GM18519 (cell line): ENCODE results near the gene VPS4A.
"Not testable (repeated sequence)": the region's sequence is repeated elsewhere in the genome, so short reads cannot be mapped to it uniquely, and the experiment has no call there.

Experiments
- ATAC-seq: cut with Tn5 transposase; IDR thresholded peaks from one replicate; pipeline ENCODE4 v1.9.1; 2021; ENCODE audit warnings: mild to moderate bottlenecking, moderate library complexity; ENCODE audit not compliant: unreplicated experiment, low FRiP score

VPS4A gene

DNA sequence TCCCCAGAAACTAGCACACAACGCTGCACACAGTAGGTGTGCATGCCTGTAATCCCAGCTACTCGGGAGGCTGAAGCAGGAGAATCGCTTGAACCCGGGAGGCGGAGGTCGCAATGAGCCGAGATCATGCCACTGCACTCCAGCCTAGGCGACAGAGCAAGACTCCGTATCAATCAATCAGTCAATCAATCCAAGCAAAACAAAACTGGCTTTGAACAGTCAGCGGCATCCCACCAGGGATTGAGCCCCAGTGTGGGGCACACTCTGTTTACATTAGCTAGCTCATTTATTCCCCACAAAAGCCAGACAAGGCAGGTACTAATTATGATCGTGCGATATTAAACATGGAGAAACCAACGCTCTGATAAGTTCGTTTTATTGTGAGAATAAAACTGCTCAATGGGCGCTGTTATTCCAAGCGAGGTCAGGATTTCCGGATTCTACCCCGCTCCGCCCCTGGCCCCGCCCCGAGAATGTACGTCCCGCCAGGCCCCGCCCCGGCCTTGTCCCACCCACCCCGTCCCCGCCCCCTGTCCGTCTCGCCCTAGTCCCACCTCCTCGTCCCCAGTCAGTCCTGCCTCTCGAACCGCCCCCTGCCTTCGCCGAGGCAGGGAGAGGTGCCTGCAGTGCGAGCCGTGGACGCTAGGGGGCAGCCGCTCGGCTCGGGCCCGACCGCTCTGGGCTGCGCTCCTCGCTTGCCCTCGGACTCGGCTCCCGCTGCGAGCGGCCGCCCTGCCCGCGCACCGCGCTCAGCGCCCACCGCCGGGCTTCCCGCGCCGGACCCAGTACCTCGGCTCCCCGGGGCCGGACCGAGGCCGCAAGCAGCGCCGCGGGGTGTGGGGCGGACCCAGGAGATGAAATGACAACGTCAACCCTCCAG, at the start of gene VPS4A:
Gene VPS4A (plus strand): TSS at position 698 of the 880 bp plus-strand sequence. CDS start 162 bp downstream, at position 860.
- peak; percentile 89 for ATAC-seq

- no peak for ATAC-seq
Observed at GRCh38 chr16:69266334-69267063, 44.7 kb upstream of the VPS4A start.

DNA sequence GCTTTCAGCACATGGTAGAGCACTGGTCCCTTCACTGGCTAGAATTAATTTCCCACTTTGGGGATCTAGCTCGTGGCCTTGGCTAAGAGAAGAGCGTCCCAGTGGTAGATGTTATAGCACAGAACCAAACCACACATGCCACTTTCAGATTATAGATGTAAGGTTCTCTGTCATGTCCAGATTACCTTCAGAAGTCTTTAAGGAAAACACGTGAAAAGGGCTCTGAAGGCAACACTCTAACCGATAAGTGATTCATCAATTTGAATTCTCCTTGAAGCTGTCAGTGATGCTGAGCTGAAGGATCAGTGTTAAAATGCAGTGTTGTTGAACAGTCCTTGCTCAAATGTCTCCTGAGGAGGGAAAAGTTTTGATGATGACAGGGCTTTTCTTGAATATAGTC, 43.5 kb upstream of the VPS4A start:
- ATAC-seq, result no peak

- ATAC-seq, result no peak
Observed at GRCh38 chr16:69270395-69270794, 40.8 kb upstream of the VPS4A start.

DNA sequence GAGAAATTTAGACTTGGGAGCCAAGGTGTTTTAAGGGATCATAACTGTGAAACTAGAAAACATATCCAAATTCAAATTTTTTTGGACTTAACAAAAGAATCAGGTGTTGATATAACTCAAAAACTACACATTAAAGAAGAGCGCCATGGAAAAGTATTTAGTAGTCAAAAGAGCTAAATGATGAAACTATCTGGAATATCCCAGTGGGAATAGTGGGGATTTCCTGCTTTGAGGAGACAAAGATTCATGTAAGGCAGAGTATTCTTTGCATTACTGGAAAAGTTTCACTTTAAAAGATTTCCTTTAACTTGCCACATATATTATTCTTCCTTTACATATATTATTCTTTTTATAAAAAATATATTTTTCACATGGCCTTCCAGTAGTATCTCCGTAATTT, 40.3 kb upstream of the VPS4A start:
- ATAC-seq, result no peak

GRCh38 chr16:69273009-69273408, 38.1 kb upstream of the VPS4A start:
- no peak for ATAC-seq

DNA sequence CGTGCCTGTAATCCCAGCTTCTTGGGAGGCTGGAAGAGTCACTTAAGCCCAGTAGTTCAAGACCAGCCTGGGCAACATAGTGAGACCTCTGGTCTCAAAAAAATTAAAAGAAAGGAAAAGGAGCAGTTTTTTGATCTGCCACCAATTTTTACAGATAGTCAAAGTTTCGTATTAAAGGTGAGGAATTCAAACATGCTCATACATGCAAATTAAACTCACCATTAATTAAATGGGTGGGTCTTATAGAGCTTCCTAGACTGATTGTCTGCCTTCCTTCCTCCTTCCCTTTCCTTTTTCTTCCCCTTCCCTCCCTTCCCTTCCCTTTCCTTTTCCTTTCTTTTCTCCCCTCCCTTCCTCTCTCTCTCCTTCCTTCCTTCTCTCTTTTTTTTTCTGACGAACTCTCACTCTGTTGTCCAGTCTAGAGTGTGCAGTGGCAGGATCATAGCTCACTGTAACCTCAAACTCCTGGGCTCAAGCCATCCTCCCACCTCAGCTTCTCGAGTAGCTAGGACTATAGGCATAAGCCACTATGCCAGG, 36.4 kb upstream of the VPS4A start:
- ATAC-seq, result no peak

DNA sequence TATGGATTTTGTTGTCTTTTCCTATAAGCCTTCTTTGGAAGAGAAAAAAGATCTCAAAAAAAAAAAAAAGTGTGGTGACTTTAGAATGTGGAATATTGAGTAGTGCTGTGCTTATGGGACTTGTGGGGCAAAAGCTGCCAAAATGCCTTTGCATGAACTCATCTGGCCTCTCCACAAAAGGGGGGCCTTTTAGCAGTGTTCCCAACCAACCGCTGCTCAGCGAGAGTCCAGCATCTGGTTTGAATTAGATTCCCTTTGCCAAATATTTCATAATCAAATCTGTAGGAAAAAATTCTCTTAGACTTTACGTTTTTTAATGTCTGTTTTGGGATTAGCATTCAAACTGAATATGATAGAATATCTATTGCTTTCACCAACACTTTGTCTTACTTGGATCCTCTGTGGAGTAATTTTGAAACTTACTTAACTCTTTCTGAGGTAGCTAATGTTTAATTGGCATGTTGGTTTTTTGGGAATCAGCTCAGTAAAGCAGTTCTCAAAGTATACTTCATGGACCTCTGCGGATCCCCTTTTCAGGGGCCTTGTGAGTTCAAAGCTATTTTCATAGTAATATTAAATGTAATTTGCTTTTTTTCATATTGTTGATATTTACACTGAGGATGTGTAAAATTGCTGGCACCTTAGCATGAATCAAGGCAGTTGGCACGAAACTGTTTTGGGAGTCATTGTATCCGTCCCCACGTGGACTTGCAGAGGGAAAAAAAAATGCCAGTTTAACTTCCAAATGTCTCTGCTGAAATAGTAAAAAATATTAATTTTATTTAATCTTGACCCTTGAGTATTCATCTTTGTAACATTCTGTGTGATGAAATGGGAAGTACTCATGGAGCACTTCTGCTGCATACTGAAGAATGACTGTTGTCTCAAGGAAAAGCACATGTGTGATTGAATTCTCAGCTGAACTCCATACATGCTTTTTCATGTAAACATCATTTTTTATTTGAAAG, 34.7 kb upstream of the VPS4A start:
- no peak for ATAC-seq

DNA sequence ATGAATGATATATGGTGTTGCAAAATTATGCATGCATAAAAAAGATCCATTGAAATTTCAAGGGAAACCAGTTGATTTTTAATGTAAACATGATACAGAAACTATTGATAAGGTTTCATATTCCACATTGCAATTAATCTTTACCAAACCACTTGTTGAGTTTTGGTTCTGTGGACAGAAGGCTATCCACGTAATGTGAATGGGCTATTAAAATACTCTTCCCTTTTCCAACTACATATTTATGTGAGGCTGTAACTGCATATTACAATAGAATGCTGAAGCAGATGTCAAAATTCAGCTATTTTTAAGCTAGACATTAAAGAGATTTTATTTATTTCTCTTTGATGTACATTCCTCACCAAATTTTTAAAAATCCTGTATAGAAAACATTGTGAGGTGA, 33.7 kb upstream of the VPS4A start:
- no peak for ATAC-seq

DNA sequence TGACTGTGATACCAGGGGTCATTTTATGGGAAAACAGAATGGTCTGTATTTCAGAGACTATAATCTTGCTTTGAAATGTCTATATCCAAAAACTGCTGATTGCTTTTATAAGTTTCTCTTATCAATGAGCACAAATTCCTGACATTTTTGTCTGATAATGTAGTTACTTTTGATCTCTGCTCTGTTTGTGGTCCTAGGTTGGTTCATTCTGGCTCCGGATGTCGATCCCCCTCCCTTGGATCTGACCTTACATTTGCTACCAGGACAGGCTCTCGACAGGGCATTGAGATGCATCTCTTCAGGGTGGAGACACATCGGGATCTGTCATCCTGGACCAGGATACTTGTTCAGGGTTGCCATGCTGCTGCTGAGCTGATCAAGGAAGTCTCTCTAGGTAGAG, 27.3 kb upstream of the VPS4A start:
- ATAC-seq, result no peak

- ATAC-seq, result no peak
Observed at GRCh38 chr16:69285240-69285639, 25.9 kb upstream of the VPS4A start.

DNA sequence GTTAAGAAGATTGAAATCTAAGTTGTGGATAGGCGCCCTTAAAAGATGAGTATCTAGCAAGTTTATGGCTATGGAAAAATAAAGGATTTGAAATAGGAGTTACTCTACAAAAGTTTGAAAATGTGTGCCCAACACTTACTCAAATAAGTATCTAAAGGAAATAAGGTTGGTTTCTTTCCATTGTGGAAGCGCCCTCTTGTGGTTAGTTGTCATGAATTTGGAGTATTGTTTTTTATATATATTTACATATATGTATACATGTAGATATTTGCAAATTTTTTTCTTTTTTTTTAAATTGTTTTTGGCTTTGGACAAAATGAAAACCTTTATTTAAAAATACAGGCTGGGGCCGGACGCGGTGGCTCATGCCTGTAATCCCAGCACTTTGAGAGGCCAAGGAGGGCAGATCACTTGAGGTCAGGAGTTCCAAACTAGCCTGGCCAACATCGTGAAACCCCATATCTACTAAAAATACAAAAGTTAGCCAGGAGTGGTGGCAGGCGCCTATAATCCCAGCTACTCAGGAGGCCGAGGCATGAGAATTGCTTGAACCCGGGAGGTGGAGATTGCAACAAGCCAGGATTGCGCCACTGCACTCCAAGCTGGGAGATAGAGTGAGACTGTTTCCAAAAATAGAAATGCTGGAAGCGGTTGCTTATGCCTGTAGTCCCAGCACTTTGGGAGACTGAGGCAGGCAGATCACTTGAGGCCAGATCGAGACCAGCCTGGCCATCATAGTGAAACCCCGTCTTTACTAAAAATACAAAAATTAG, 24.0 kb upstream of the VPS4A start:
- no peak for ATAC-seq

- ATAC-seq, result not testable (repeated sequence)
Observed at GRCh38 chr16:69291657-69292056, 19.5 kb upstream of the VPS4A start.

DNA sequence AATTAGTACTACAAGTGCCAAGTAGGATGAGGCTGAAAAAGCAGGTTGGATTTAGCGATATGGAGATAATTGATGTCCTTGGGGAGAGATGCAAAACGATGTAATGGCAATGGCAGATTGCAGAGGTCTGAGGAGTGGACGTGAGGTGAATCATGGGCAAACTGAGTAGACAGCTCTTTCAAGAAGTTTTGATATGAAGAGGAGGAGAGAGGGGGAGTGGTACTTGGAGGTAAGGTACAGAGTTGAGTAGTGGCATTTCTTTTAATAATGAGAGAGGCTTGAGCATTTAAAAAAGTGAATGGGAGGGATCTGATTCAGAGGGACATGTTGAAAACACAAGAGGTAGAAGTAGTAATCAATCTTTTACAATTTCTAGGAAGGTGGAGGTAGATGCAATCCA, 17.7 kb upstream of the VPS4A start:
- ATAC-seq, result no peak

GRCh38 chr16:69294051-69294450, 17.1 kb upstream of the VPS4A start:
- ATAC-seq, result no peak

GRCh38 chr16:69296771-69297170, 14.4 kb upstream of the VPS4A start:
- ATAC-seq, result not testable (repeated sequence)

DNA sequence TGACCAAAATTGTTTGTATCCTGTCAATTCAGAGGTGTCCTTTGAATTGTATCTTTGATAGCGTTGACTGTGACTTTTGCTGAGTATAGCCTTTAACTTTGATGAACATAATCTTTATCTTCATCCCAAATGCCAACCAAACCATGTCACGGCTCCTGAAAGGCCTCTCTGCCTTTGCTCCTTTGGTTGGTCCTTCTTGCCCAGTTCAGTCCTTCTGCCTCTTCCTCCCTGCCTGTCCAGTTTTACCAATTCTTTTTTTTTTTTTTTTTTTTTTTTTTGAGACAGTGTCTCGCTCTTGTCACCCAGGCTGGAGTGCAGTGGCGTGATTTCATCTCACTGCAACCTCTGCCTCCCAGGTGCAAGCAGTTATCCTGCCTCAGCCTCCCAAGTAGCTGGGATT, 12.9 kb upstream of the VPS4A start:
- no peak for ATAC-seq

DNA sequence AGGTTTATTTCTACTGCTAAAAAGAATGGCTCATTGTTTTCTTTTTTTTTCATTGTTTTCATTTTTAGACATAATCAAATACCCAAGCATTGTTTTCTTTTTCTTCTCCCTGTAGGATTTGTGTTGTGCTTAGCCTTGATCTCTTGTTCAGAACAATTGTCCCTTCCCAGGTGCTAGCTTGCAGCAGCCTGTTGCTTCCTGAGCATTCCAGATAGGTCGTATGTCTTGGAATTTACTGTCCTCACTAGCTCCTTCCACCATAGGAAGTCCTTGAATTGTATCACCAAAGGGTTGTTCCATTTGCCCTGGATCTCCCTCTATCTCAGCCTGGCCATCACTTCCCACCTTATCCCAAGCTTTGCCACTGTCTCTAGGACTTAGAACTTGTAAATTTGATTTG, 10.0 kb upstream of the VPS4A start:
- ATAC-seq, result no peak

- no peak for ATAC-seq
Observed at GRCh38 chr16:69301861-69302260, 9.3 kb upstream of the VPS4A start.

DNA sequence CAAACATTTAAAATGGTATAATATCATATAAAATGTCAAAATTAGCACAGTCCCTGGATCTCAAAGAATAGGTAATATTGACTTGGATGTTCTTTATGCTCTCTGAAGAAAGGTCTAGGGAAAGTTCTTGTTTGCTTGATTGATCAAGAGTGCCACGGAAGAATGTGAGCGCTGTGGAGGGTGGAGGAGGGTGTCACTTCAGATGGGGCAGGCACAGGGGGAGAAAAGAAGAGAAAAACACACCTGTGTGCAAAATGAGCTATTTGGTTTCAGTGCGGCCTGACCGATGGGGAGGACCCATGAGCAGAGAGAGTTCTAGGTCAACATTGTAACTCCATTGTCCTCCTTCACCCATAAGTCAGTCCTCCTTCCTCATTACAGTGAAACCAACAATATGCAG, 8.8 kb upstream of the VPS4A start:
- ATAC-seq, result no peak
